NCI-H69 (cell line): Measurements from ENCODE around the gene MIX23.

Source experiments
- DNase-seq: peaks from one replicate; lab custom pipeline; 2025; lab: John Stamatoyannopoulos, UW

Gene MIX23

GRCh38 chr3:122382888-122383666 lies at the start of gene MIX23:
MIX23 (minus strand) TSS chr3:122383231; CDS start chr3:122383224, 7 bp downstream.
- DNase-seq = peak; percentile 89

GRCh38 chr3:122430371-122430770 lies 47.3 kb upstream of the MIX23 start:
- DNase-seq = no peak

GRCh38 chr3:122427857-122428471 lies 44.9 kb upstream of the MIX23 start:
- no peak for DNase-seq

GRCh38 chr3:122421836-122422235 lies 38.8 kb upstream of the MIX23 start:
- DNase-seq = no peak

- DNase-seq = no peak
Measured at GRCh38 chr3:122421101-122421500, 38.1 kb upstream of the MIX23 start.

- no peak for DNase-seq
Measured at GRCh38 chr3:122416966-122417365, 33.9 kb upstream of the MIX23 start.

- DNase-seq = no peak
Measured at GRCh38 chr3:122415762-122416654, 33.0 kb upstream of the MIX23 start, which contains the start of gene WDR5B. WDR5B (minus strand) TSS chr3:122416062; CDS start chr3:122415528, 534 bp downstream.

- no peak for DNase-seq
Measured at GRCh38 chr3:122415104-122415744, 32.2 kb upstream of the MIX23 start.

- DNase-seq = no peak
Measured at GRCh38 chr3:122414391-122414790, 31.4 kb upstream of the MIX23 start.

- DNase-seq = peak; percentile 1
Measured at GRCh38 chr3:122410639-122411038, 27.6 kb upstream of the MIX23 start.

GRCh38 chr3:122410111-122410510 lies 27.1 kb upstream of the MIX23 start:
- DNase-seq = no peak

GRCh38 chr3:122409446-122409845 lies 26.4 kb upstream of the MIX23 start:
- no peak for DNase-seq

GRCh38 chr3:122407946-122408345 lies 24.9 kb upstream of the MIX23 start:
- DNase-seq = no peak

GRCh38 chr3:122406198-122406597 lies 23.2 kb upstream of the MIX23 start:
- no peak for DNase-seq

GRCh38 chr3:122405015-122405414 lies 22.0 kb upstream of the MIX23 start:
- no peak for DNase-seq

- no peak for DNase-seq
Measured at GRCh38 chr3:122403489-122403888, 20.5 kb upstream of the MIX23 start.

- DNase-seq = no peak
Measured at GRCh38 chr3:122398920-122399319, 15.9 kb upstream of the MIX23 start.

GRCh38 chr3:122397201-122397600 lies 14.2 kb upstream of the MIX23 start:
- DNase-seq = no peak

- no peak for DNase-seq
Measured at GRCh38 chr3:122396511-122396910, 13.5 kb upstream of the MIX23 start.

- no peak for DNase-seq
Measured at GRCh38 chr3:122395582-122395981, 12.6 kb upstream of the MIX23 start.

- DNase-seq = no peak
Measured at GRCh38 chr3:122394173-122394572, 11.1 kb upstream of the MIX23 start.
